ENCODE results near the gene RPRD1B.

Gene RPRD1B

DNA sequence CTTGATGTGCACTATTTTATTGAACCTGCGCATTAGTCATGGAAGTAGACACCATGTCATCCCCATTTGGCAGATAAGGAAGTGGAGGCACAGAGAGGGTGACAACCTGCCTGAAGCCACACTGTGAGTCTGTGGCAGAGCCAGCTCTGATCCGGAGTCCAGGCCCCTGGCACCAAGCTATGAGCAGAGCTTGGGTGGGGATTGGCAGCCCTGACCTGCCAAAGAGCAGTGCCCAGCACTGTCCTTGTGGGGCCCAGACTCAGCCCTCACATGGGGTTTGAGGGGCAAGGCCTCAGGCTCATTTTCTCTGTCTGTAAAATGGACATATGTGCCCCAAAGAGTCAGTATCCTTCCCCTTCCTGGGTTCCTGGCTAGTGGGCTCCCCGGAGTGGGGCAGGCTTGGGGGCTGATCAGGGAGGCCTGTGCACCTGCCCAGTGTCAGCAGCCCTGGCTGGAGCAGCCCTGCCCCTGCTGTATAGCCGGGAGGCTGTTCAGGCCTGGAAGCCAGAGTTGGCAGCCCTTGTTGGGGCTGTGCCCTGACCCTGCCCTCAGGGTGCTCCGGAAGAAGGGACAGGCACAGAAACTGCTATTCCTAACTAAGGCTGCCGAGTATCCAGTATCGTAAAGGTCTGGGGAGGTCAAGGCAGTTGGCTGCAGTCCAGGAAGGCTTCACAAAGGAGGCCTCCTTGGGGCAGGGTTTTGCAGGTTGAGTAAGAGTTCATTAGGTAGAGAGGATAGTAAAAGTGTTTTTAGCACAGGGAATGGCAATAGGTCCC, 92.8 kb downstream of the RPRD1B start:
- DNase-seq, result no peak

DNA sequence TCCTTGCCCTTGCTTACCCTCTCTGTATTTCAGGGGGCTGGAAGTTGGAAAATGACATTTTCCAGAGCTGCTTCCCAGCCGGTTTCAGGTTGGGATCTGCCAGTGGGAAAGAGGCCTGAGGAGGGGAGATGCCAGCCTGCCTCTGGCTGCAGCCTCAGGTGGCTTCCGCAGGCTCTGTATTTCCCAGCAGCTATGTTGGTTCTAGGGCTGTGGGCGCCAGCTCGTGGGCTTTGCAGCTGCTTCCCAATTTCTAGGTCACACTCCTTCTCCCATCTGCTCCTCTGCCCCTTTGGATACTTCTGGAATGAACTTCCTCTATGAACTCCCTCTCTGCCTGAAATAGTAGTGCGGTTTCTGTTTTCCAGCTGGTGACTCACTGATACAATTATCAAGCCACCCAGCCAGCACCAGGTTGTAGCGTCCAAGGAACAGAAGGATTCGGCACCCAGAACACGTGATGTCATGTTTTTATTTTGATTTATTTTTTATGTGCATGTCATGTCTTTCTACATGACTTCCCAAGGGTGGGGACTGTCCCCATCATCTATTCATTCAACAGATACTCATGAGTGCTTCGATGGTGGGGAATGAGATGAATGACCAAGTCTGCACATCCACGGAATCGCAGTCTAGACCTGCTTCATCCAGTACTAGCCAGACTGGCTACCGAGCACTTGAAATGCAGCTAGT, 93.5 kb downstream of the RPRD1B start:
- peak; percentile 88 for DNase-seq

DNA sequence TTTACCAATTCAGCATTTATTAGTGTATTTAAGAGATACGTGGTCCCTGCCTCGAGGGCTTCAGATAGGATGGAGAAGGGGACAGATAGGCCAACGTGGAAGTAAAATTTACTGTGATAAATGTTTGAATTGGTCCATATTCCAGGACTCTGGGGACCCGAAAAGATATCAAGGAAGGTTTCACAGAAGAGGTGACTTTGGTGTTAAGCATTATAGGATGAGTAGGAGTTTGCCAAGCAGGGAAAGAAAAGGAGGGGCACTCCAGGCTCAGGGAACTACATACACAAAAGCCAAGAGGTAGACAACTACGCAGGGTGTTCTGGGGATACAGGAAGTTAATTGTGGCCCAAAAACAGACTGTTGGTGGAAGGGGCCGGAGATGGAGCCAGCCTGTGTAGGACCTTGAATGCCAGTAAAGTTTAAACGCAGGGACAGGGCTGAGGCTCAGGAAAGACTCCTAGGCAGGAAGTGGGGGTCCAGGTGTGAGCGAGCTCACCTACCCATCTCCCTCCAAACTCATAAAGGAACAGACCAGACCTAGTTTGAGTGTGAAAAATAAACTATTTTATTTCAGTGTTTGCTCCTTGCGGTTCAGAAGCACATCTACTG, 94.5 kb downstream of the RPRD1B start:
- no peak for DNase-seq

DNA sequence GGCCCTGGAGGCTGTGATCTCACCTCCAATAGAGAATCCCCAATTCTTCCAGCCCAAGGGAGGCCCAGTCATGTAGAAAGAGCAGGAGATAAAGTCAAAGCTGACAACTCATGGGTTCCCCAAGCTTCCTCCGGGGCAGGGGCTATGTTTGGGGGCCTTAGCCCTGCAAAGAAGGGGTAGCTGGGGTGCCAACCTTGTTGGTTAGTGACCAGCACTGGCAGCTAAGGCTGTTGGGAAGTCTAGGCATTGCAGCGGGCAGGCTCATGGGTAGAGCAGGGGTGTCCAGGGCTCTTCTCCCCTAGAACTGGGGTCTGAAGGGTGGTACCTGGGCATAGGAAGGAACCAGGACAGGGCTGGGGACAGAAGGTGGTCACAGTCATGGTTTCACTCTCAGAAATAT, 95.1 kb downstream of the RPRD1B start:
- DNase-seq, result no peak

DNA sequence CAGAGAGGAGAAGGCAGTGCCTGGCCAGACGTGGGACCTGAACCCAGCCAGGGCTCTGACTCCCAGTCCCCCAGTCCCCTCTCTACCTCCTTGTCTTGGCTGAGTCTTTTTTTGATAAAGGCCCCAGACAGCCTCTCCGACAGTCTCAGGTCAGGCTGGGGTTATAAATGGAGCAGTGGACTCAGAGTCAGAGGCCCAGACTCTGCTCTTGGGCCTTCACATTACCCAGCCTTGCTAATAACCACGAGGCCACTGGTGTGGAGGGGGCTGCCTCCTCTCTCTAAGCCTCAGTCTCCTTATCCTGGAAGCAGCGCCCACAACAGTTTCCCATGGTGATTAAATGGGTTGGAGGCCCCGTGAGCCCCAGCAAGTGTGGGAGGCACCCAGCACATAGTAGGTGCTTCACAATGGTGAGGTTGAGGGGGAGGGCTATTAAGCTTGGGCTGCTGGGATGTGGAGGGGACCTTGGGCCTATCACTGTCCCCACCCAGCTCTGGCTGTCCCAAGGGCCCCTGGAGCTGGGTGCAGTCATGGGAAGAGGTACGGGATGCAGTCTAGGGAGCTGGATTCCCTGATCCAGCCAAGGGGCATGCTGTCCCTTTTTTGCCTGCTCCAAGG, 95.8 kb downstream of the RPRD1B start:
- no peak for DNase-seq

DNA sequence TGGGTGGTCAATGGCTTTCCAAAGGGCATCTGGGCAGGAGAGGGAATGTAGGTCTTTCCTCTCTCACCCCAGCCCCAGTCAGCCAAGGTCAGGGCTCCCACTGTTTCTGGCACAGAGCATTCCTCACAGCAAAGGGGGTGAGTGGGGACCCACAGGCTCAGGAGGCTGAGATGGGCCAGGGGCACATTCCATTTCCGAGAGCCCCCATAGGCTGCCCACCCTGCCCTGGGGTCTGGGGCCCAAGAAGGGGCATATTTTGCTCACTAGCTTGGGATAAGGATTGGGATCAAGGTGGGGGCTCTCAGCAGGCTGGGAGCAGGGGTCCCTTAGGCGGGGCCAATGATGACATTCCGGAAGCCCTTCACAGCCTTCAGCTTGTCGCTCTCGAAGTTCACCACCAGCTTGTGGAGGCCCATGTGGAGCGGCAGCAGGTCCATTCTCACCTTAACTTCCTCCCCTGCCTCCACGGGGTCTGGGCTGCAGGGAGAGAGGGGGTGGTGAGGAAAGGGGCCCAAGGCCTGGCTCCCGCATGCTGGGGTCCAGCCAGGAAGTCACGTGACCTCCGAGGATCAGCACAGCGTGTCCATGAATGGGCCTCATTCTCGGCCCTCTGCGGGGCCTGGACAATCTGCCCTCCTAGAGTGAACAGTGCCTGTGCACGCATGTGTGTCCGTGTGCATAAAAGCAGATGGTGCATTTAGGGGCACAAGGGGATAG, 96.5 kb downstream of the RPRD1B start:
- no peak for DNase-seq

DNA sequence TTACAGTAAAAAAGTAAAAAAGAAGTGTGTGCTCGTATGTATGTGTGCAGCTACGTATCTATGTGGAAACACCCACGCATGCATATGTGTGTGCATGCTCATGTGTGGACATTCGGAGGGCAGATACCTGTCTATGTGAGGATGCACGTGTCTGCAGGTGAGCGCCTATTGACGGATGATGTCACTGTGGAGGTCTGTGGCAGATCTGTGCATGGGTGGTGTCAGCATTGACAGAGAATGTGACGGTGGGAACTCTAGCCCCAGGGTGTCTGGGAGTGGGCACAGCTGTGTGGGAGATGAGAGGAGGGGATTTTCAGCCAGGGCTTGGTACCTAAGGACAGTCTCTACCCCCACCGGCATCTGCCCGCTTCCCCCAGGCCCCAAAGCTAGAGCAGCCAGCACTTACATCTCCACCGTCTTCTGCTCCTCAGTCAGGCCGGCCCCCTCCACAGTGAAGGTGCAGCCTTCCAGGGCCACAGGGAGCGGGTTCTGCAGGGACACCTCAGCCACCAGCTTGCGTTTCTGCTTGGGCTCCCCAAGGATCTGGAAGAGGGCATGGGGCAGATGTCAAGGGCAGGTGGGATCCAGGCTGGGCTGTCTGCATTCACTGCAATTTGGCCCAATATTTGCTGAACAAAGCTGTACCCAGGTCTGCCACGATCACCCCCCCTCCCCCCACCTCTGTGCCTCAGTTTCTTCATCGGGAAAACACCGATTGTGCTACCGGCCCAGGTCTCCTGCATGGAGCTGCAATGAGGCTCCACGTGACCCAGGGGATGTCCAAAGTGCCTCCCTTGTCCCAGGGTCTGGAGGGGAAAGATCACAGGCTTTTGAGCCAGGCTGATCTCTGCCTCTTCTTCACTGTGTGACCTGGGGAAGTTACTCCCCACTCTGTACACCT, 97.4 kb downstream of the RPRD1B start:
- DNase-seq, result no peak

DNA sequence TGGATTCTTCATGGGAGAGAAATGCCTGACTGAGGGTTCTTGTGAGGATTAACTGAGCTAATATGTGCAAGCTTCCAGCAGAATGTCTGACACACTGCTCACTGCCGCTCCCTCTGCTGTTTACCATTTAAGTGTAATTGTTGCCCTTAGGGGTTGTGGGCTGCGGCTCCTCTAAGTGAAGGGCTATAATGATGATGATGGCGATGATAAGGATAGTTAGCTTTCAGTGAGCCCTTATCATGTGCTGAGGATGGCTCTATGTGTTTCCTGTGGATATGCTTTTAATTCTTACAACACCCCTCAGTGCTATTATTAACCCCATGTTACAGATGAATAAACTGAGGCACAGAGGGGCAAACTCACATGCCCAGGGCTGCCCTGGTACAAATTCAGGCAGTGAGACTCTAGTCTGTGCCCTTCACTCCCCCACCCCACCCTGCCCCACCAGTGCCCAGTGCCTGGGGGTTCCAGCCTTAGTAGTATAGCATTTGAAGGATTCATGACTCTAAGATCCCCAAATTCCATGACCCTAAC, 98.1 kb downstream of the RPRD1B start:
- DNase-seq, result no peak

DNA sequence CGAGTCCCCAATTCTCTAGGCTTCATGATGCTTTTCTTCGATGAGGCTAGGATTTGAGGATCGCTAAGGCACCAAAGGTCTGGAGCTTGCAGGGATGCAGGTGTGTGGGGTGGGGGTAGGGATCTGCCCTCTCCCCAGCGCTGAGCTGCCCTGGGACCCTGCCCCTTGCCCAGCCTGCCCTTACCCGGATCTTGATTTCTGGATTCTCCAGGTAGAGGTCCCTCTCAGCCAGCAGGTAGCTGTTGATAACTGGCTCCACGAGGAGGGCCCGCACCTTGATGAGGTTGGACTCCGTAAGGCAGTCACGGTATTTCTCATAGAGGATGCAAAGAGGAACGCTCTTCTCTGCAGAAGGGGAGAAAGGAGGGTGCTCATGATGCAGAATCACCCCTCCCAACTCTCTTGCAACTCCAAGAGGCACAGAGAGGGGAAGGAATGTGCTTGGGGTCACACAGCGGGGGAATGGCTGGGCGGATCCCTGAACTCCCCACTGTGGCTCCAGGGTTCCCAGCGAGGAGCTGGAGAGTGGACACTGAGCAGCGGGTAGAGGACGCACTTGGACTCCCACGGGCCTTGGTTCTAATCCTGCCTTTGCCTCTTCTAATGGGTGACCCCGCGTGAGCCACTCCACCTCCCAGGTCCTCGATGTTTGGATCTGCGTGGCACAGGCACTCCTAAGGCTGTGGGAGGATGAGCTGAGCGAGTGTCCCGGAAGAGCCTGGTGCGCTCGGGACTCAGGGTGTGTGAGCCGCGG, 98.8 kb downstream of the RPRD1B start:
- no peak for DNase-seq

DNA sequence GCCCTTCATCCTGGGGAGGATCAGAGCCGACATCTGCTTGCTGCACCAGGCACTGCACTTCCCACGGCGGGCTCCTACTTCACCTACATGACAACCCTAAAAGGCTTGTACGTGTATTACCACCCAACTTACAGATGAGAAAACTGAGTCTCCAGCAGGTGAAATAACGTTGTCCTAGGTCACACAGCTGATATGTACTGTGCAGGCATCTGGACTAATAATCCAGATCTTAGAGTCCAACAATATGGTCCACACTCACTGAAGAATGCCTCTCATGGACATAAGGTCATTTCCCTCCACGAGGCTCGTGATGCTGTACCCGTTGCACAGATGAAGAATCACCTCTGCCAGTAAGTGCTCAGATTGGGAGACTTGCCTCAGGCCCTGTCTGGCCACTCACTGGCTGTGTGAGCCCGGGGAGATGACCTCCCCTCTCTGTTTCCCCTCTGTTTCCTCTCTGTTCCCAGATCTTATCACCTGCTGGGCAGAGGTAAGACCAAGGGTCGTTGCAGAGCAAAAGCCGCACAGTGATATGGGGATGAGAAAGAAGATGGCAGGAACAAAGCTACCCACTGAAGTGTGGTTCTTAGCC, 99.5 kb downstream of the RPRD1B start:
- no peak for DNase-seq

DNA sequence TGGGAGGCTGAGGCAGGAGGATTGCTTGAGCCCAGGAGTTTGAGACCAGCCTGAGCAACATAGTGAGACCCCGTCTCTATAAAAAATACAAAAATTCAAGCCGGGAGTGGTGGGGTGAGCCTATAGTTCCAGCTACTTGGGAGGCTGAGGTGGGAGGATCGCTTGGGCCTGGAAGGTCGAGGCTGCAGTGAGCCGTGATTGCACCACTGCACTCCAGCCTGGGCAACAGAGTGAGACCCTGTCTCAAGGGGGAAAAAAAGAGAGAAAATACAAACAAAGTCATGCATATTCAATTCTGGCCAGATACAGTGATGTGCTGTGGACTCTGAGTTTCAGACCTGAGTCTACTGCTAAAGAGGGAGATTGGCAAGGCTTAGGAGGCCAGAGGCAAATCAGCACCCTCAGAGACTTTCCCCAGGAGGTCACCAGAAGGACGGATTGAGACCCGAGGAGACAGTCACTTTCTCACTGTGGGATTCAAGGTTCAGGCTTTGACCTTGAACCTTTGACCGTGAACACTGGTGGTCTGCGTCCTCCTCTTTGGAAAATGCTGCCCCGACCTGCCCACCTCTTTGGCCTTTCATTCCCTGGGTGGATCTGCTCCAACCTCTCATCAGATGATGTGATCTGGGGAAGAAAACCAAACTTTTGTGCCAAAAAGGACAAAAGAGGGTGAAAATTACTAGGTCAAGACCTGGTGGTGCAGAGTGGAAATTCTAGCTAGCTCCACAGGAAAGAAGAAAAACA, 100.3 kb downstream of the RPRD1B start:
- no peak for DNase-seq

DNA sequence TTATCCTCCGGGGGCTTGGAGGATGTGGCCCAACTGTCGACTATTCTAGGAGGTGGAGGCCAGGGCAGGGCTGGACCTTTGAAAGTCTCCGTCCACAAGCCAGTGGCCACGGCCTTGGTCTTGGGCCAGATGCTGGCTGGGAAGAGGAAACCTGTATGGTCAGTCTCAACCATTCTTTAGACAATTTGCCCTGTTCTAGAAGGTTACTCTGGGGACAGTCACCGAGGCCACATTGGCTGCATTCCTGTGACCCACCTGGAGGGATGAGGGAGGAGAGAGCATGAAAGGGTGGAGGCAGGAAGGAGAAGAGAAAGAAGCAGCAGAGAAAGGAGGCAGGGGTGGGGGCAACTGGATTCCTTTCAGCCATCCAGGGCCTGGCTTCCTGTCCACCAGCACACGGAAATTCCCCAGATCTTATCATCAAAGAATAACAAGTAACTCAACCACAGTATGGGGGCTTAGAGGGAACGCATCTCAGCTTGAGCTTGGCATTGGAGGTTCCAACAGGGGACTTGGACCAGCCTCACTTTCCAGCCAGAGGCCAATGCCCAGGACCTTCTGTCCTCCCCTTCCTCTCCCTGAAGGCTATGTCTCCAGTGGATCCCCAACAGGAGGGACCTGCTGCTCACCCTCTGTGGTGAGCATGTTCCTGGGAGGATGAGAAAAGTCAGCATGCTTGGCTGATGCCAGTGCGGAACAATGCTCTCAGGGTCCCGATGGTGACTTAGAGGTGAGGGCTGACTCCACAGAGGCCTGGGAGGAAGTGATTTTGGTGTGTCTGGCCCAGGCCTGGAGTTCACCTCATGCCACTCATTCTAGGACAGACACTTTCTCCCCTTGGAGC, 101.1 kb downstream of the RPRD1B start:
- peak; percentile 46 for DNase-seq

DNA sequence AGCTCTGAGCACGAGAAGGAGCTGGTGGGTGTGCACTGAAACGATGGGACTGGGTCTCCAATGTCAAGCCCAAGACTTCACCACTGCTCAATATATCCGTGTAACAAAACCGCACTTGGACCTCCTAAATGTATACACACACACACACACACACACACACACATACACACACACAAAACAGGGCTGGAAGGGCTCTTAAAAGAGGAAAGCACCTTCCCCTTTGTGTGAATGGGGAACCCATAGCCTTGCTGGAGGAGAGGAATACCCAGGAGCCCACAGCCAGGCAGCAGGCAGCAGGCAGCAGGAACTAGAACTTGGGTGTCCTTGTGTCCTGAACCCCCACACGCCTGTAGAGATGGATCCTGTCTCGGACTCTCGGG, 101.7 kb downstream of the RPRD1B start:
- no peak for DNase-seq

DNA sequence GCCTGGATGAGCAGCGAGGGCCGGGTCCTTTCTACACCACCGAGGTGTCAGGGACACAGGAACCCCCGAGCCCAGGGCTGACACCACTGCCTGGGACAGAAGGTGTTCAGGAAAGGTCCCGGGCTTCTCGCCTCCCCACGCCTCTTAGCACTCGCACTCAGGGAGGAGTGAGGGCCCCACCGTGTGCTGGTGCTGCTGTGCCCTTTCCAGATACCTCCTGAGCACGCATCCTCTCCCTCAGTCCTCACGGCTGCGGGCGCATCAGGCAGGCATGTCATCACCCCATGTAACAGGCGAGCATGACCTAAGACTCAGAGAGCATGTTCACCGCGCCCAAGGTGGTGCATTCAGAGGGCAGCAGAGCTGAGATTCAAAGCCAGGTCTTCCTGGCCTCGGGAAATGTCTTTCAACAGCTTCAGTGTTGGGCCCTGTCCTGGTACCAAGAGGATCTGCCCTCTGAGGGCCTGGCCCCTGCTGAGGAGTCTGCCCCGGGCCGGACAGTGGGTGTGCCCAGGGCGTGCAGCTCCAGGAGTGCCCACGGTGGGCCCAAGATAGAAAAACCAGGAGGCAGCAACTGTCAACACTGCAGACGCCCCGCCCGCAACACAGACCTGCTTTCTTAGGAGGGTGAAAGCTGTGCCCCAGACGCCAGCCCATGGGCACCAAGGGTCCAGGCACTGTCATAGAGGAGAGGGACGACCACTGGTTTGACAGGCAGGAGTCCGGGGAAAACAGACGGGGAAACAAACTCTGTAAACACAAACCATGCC, 102.3 kb downstream of the RPRD1B start:
- no peak for DNase-seq

DNA sequence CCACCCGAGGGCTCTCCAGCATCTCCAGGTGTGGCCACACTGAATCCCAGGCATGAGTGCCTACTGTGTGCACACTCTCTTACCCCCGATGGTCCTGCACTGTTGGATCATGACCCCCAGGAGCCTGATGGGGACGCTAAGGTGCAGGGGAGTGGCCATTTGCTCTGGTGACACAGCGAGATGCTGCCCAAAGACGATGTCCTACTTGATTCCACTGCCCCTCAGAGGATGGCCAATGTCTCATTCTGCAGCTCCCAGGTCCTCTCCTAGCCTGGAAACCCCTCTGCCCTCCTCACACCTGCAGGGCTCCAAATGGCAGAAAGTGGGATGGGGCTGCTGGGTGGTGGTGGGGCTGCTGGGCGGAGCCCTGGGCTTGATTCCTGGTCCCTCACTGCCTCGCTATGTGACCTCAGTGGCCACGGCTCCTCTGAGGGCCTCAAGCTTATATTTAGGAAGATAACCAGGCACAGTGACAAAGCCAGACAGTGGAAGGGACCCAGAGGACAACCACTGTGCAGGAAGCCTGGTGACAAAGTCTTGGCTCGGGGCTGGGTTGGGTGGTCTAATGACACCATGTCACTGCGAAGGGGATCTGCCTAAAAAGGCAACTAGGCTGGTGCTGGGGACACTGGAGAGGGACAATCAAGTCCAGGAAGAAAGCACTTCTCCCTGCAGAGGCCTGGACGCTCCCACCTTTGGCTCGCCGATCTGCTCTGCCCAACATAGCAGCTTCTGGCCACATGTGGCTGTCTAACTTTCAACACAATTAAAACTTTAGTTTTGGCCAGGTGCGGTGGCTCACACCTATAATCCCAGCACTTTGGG, 103.1 kb downstream of the RPRD1B start:
- no peak for DNase-seq

DNA sequence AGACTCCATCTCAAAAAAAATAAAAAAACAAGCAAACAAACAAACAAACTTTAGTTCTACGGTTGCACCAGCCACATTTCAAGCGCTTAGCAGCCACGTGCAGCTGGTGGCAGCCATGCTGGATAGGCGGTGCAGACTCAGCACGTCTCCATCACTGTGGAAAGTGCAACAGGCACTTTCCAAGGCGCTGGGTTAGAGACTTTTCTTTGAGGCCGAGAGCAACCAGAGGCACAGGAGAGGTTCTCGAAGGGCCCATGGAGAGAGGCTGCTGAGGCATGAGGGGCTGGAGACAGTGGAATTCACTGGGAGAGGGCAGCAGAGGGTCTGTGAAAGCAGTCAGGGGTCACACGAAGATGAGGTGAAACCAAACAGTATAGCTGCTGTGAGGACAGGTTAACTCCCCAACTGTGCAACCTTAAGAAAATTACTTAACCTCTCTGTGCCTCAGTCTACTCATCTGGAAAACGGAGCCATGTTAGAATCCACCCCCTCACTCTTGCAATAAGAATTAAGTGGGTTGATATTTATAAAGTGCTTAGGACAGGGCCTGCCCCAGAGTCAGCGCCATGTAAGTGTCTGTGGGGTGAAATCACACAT, 104.0 kb downstream of the RPRD1B start:
- DNase-seq, result no peak

All from OCI-M1 (cell line).